Urothelium cell line (cell line): ENCODE results near the gene DSCAML1.
"Not testable (repeated sequence)": the region's sequence is repeated elsewhere in the genome, so short reads cannot be mapped to it uniquely, and the experiment has no call there.

Experiments
- DNase-seq: peaks from one replicate; pipeline ENCODE4 v3.0.0; 2011; ENCODE audit warnings: low spot score, mixed read lengths
- FAIRE-seq: peaks from 2 replicates; lab custom pipeline; 2011; peaks lifted over from hg19 to GRCh38; lab: Jason Lieb, UNC

DSCAML1 gene

GRCh38 chr11:117421041-117421440 lies 376.0 kb downstream of the DSCAML1 start:
- no peak for DNase-seq
- no peak for FAIRE-seq

GRCh38 chr11:117420598-117420997 lies 376.4 kb downstream of the DSCAML1 start:
- no peak for FAIRE-seq

GRCh38 chr11:117420143-117420485 lies 376.9 kb downstream of the DSCAML1 start:
- FAIRE-seq = no peak
- no peak for DNase-seq

More at GRCh38 chr11:117420598-117420997, 376.4 kb downstream of the DSCAML1 start:
- DNase-seq = no peak

GRCh38 chr11:117419482-117420142 lies 377.4 kb downstream of the DSCAML1 start:
- FAIRE-seq (no peak), DNase-seq (no peak)

- DNase-seq (no peak), FAIRE-seq (no peak)
Measured at GRCh38 chr11:117418737-117419481, 378.1 kb downstream of the DSCAML1 start.

GRCh38 chr11:117417856-117418255 lies 379.2 kb downstream of the DSCAML1 start:
- FAIRE-seq (no peak), DNase-seq (no peak)

GRCh38 chr11:117417342-117417741 lies 379.7 kb downstream of the DSCAML1 start:
- FAIRE-seq (no peak), DNase-seq (no peak)

GRCh38 chr11:117415358-117415896 lies 381.6 kb downstream of the DSCAML1 start:
- no peak for FAIRE-seq
- DNase-seq = no peak

GRCh38 chr11:117414724-117415123 lies 382.3 kb downstream of the DSCAML1 start:
- no peak for DNase-seq
- no peak for FAIRE-seq

- no peak for FAIRE-seq
- no peak for DNase-seq
Measured at GRCh38 chr11:117413616-117414015, 383.4 kb downstream of the DSCAML1 start.

GRCh38 chr11:117412653-117413275 lies 384.3 kb downstream of the DSCAML1 start:
- no peak for DNase-seq
- FAIRE-seq = no peak

GRCh38 chr11:117412176-117412575 lies 384.8 kb downstream of the DSCAML1 start:
- FAIRE-seq = no peak
- DNase-seq = no peak

- FAIRE-seq (no peak), DNase-seq (no peak)
Measured at GRCh38 chr11:117411736-117412135, 385.3 kb downstream of the DSCAML1 start.

GRCh38 chr11:117410861-117411710 lies 385.9 kb downstream of the DSCAML1 start:
- FAIRE-seq (no peak), DNase-seq (no peak)

GRCh38 chr11:117410238-117410637 lies 386.8 kb downstream of the DSCAML1 start:
- no peak for DNase-seq
- FAIRE-seq = no peak

- DNase-seq (no peak), FAIRE-seq (no peak)
Measured at GRCh38 chr11:117409511-117409910, 387.5 kb downstream of the DSCAML1 start.

- DNase-seq (no peak), FAIRE-seq (no peak)
Measured at GRCh38 chr11:117408356-117408755, 388.7 kb downstream of the DSCAML1 start.

- DNase-seq (no peak), FAIRE-seq (no peak)
Measured at GRCh38 chr11:117407016-117407415, 390.0 kb downstream of the DSCAML1 start.

- not testable (repeated sequence) for FAIRE-seq, DNase-seq
Measured at GRCh38 chr11:117405898-117406297, 391.1 kb downstream of the DSCAML1 start.

- not testable (repeated sequence) for DNase-seq, FAIRE-seq
Measured at GRCh38 chr11:117399100-117399840, 397.7 kb downstream of the DSCAML1 start.
